ENCODE measurements around the gene IL6ST.

IL6ST gene

GRCh38 chr5:55913466-55914413 is 81.0 kb downstream of the IL6ST start (continued):
- no peak for TF ChIP-seq ZSCAN30 (tag by site-specific recombination; IDR thresholded peaks at IDR 0.05)
- TF ChIP-seq ZNF423 (tag by site-specific recombination; IDR thresholded peaks at IDR 0.05), result no peak
- TF ChIP-seq ZNF639 (tag by site-specific recombination; IDR thresholded peaks at IDR 0.05), result no peak
- no peak for TF ChIP-seq ZBTB48 (tag by site-specific recombination; IDR thresholded peaks at IDR 0.05)
- no peak for TF ChIP-seq ZBTB17 (tag by site-specific recombination; IDR thresholded peaks at IDR 0.05)
- TF ChIP-seq PRDM4 (tag by site-specific recombination; IDR thresholded peaks at IDR 0.05), result no peak
- no peak for TF ChIP-seq ZNF48 (tag by site-specific recombination; IDR thresholded peaks at IDR 0.05)

- no peaks in the 10 kb centered on the region for H3K4me1 ChIP-seq (ENCODE audit: control insufficient read depth, insufficient read depth, low read length)
- H3K36me3 ChIP-seq (ENCODE audit: control insufficient read depth in 2 of 2, insufficient read depth in 1 of 2, low read length in 2 of 2), result no peaks in the 10 kb centered on the region
- no peaks in the 10 kb centered on the region for H3K9me3 ChIP-seq (ENCODE audit: control insufficient read depth, insufficient read depth, low read depth, low read length)
- H3K4me3 ChIP-seq (ENCODE audit: low read depth, low read length), result no peak overlapping the region
- peak; percentile 65 for TF ChIP-seq BCL6B (tag by site-specific recombination; IDR thresholded peaks at IDR 0.05)
- no peak for TF ChIP-seq ZNF610 (tag by site-specific recombination; IDR thresholded peaks at IDR 0.05; ENCODE audit: borderline replicate concordance)
- H3K27ac ChIP-seq (ENCODE audit: extremely low read depth, low read depth, low read length), result no peak overlapping the region
- CTCF ChIA-PET, result interaction anchor here (0.6 kb wide), 1 partner anchor 1137 kb away, joined by 6 read pairs; no protein-coding TSS in a partner anchor
- POLR2A ChIA-PET, result no interaction called here
Measured at GRCh38 chr5:55911784-55912653, 82.7 kb downstream of the IL6ST start.

GRCh38 chr5:55908804-55909203 is 86.0 kb downstream of the IL6ST start:
- POLR2A ChIA-PET, result no interaction called here
- CTCF ChIA-PET, result no interaction called here
- TF ChIP-seq HOXC10 (CRISPR knock-in tag; IDR thresholded peaks at IDR 0.05) (no peak), OSR2 (tag by site-specific recombination; IDR thresholded peaks at IDR 0.05) (no peak), PRDM4 (tag by site-specific recombination; IDR thresholded peaks at IDR 0.05) (no peak), ZNF18 (tag by site-specific recombination; IDR thresholded peaks at IDR 0.05) (no peak), ZNF521 (tag by site-specific recombination; IDR thresholded peaks at IDR 0.05) (no peak), ZNF449 (tag by site-specific recombination; IDR thresholded peaks at IDR 0.05) (no peak), ZNF155 (tag by site-specific recombination; IDR thresholded peaks at IDR 0.05) (no peak), ZNF548 (tag by site-specific recombination; IDR thresholded peaks at IDR 0.05) (no peak)

More at GRCh38 chr5:55908804-55909203, 86.0 kb downstream of the IL6ST start:
- Histone ChIP-seq H3K9me3 (ENCODE audit: control insufficient read depth, insufficient read depth, low read depth, low read length) (no peaks in the 10 kb centered on the region), H3K4me1 (ENCODE audit: control insufficient read depth, insufficient read depth, low read length) (no peaks in the 10 kb centered on the region), H3K36me3 (ENCODE audit: control insufficient read depth in 2 of 2, insufficient read depth in 1 of 2, low read length in 2 of 2) (no peaks in the 10 kb centered on the region), H3K4me3 (ENCODE audit: low read depth, low read length) (no peak overlapping the region), H3K27ac (ENCODE audit: extremely low read depth, low read depth, low read length) (no peak overlapping the region)

Measured in HEK293 (cell line).